Left renal cortex interstitium (tissue), 4 donors: Measurements from ENCODE around the gene RADIL. TPM values are rescaled to one million over a fixed set of nuclear protein-coding genes. Genes with fewer than 3 reads are reported as not detected.

ENCODE experiments used
- DNase-seq, 4 donors: peaks; one replicate each; pipeline ENCODE4 v3.0.0-alpha.2; 2013; ENCODE audit warnings: low read depth in 4 of 4, low spot score in 2 of 4, missing footprints in 1 of 4
- polyA plus RNA-seq, 4 donors: library from polyadenylated mRNA; unstranded; fragments of 120-200 nt; gene quantifications; one replicate each; pipeline ENCODE4 v1.2.1, GENCODE V29; 2013; ENCODE audit not compliant: insufficient read length in 4 of 4

RADIL gene
- polyA plus RNA-seq, 4 donors, result 1.5 to 2.9 (median 1.9) TPM

DNA sequence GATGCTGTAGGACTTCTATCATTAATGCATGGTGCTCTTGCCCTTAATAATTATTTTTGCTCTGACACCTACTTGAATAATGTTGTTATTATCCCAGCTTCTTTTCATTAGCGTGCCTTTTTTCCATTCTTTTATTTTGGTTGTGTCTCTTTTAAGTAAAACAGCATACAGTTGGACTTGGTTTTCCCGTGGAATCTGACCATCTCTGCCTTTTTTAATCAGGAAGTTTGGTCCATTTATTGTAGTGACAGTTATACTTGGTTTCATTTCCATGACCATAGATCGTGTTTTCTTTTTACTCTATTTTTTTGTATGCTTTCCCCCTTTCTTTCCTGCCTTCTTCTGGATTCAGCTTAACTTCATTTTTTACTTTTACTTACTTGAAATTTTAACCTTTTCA lies 26.3 kb downstream of the RADIL start:
- no peak for DNase-seq

DNA sequence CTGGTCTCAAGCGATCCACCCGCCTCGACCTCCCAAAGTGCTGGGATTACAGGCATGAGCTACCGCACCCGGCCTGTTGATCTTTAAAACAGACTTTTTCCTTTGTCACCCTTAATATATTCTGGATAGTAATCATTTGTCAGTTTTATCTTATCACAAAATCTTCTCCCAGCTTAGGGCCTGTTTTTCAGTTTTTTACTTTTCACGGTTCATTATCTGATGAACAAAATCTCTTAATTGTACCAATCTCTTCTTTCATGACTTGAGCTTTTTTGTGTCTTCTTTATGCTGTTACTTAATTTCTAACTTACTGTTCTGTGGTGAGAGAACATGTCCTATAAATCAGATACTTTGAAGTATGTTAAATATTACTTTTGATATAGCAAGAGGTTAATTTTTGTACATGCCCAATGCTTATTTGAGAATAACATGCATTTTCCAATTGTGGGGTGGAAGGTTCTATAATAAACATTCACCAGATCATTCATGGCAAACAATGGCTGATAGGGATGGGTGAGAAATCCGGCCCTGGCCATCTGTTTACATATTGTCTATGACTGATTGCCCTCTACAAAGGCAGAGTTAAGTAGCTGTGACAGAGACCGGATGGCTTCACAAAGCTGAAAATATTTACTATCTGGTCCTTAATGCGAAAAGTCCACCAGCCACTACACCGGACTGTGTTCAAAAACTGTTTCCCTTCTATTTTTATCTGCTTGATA lies 27.0 kb downstream of the RADIL start:
- DNase-seq, result no peak

DNA sequence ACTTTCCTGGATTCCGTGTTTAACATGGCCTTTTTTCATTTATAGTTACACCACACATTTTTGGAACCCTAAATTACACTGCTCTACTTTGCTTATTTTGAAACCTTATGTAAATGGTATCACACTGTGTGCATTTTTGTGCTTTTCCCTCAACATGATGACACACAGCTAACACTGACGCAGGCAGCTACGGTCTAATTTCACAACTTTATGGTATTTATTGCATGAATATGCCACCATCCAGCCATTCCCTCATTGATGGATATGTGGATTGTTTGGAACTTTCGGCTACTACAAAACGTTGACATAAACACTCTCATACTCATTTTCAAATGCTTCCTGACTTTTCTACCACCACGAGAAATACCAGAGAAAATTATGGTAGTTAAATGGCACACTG lies 28.6 kb downstream of the RADIL start:
- DNase-seq, result no peak

DNA sequence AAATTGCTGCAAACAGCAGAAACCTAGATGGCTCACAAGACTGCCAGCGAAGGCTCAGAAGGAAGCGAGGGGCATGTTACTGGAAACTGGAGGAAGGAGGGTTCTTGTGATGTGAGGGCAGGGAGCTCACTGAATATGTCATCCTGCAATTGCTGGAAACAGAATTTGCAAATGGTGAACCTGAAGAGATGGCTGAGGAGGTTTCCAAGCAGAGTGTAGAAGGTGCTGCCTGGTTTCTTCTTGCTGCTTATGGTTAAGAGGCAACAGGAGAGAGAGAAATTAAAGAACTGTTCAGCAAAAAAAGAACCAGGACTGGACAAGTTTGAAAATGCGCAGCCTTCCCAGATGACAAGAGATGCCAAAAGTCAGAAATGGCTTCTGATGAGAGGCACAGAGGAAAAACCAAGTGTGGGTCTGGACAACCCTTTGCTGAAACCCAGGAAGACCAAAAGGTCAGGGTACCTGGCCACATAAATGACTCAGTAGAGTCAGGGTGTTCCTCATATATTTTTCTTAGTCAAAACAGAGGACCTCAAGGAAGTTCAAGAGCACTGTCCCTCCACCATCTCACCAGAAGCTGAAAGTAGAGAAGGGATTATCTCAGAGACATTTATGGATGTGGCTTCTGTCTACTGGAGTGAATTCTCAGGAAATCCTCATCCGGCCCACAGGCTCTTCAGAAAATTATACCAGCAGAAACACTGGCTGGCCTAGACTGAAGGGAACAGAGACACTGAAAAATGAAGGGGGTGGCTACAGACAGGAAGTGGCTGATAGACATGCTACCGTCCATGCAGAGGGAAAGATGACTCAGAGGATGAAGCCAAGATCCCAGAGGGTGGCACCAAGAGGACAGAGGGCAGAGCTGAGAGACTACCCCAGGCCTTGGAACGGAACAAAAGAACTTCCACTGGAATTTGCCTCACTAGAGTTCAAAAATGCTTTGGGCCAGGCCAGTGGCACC lies 31.8 kb downstream of the RADIL start:
- no peak for DNase-seq

DNA sequence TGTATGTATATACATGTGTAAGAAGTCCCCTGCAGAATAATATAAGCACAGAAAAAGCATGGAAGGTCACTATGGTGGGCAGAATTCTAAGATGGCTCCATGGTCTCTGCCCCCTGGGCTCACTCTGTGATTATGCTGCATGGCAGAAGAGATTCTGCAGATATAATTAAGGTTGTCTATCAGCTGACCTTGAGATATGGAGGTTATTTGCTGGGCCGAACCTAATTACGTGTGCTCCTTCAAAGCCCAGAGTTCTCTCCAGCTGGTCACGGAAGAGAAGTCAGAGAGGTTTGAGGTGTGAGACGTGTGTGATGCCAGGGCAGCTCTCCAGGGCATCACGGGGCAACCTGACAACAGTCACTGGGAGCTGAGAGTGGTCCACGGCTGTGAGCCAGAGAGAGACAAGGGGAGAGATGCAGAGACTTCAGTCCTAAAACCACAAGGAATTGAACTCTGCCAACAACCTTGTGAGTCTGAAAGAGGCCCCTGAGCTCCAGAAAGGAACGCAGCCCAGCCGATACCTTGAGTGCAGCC lies 33.2 kb downstream of the RADIL start:
- DNase-seq, result no peak

DNA sequence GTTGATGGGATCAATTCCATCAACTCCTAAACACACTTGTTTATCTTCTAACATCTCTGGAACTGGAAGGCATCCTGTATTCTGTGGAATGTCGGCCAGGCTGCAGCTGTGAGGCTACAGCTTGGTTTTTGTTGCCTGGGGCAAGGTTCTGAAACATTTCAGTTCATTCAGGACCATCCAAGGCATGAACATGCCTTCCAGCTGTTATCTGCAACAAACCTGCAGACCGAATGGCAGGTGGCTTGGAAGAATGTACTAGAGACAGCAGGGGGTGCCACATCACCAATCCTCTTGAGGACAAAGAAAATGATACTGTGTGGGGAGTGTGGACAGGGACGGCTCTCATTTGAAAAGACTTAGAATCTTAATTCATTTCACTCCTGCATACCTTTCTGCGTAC lies 34.1 kb downstream of the RADIL start:
- no peak for DNase-seq

DNA sequence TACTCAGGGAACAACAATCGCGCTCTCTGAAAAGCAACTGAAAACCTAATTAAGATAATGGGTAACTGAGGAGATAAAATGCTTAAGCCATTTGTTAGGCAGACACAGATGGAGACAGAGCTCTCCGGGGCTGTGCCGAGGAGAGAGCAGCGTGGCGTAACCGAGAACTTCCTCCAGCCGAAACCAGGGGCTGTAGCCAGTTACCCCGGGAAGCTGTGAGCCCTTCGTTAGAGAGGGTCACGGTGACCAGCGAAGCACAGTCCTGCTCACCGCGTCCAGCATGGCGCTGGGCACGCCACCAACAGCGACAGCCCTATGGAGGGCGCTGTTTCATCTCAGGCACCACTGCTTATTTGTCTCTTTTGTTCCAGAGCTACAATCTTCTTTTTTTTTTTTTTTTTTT lies 37.8 kb downstream of the RADIL start:
- DNase-seq, result no peak

DNA sequence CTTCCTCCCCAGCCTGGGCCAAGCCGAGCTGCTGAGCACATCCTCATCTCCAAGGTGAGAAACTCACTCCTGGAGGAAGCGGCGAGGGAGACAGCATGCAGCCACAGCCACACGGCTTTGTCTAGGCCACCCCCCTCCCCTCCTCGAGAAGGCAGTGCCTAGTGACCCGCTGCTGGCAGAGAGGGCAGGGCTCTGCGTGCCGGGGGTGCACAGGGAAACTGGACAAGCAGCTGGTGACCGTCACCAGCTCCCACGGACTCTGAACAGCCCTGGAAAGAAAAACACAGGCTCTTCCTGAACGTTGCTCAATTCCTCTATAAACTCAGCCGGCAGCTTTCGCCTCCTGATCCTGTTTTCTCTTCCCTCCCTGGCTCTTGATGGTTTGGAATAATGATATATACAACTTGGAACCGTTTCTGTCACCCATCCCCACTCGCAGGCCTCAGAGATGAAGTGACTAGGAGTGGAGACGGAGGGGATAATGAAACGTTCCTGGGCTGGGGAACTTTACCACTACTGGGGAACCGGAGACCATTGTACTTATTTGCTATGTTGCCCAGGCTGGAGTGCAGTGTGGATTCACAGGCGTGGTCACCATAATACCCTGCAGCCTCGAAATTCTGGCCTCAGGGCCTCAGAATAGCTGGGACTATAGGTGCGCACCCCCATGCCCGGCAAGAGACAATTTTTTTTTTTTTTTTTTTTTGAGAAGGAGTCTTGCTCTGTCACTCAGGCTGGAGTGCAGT lies 41.0 kb downstream of the RADIL start:
- DNase-seq, result peak in 2 of 4 donors; percentile 63 to 70

DNA sequence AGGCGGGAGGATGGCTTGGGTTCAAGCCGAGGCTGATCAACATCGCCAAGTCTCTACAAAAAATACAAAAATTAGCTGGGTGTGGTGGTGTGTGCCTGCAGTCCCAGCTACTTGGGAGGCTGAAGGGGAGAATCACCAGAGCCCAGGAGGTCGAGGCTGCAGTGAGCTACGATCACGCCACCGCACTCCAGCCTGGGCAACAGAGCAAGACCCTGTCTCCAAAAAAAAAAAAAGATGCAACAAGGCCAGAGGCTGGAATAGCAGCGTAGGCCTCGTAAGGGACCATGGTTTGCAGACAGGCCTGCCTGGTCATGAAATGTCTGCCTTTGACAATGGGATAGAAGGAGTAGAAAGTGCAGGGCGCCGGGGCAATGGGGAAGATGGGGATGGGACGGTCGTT lies 41.7 kb downstream of the RADIL start:
- DNase-seq, result no peak

DNA sequence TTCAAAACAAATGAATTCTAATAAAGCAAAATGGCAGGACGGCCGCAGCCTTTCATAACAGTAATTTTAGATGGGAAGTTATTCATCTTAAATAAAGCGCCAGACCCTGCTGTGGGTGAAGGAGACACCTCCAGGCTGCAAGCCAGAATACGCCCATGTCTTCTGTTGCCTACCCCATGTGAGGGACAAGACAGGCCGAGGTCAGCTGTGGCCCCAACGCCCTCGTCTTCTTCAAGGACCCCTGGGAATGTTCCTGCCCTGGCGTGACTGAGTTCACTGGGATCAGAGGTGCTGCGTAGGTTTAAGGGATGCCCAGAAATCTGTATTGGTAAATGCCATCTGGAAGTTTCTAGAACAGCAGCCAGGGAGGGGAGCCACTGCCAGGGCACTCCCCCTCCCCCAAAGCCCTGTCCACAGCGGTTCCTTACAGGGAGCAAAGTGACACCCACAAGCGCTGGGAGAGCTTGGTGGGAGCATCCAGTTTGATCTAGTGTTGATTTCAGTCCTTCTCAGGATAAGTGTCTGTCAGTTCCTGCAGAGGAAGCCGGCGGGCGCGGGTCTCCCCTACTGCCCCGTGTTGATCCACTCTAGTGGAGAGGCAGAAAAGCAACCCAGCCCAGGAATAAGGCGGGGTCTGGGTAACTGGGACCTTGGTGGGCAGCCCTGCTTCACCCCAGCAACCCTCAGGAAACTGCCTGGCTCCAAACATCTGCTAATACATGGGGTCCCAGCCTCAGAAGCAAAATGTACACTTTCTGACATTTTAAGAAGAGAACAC lies 42.3 kb downstream of the RADIL start:
- no peak for DNase-seq

DNA sequence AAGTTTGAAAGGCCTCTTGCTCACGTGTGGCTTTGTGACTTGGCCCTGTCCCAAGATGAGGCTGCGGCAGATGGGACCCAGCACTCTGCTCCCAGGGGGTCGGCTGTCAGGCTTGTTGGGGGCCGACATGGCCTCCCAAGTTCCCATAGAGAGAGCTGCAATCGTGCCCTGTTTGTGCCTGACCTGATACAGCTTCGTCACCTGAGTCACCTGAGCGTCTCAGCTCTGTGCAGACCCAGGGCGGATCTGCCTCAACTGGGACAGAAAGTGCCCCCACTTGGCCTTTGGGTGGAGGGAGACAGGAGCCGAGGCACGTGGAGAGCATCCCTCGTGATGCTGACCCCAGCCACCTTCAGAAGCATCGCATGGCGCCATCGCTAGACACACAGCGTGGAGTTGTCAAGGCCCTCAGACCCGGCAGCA lies 43.4 kb downstream of the RADIL start:
- no peak for DNase-seq

DNA sequence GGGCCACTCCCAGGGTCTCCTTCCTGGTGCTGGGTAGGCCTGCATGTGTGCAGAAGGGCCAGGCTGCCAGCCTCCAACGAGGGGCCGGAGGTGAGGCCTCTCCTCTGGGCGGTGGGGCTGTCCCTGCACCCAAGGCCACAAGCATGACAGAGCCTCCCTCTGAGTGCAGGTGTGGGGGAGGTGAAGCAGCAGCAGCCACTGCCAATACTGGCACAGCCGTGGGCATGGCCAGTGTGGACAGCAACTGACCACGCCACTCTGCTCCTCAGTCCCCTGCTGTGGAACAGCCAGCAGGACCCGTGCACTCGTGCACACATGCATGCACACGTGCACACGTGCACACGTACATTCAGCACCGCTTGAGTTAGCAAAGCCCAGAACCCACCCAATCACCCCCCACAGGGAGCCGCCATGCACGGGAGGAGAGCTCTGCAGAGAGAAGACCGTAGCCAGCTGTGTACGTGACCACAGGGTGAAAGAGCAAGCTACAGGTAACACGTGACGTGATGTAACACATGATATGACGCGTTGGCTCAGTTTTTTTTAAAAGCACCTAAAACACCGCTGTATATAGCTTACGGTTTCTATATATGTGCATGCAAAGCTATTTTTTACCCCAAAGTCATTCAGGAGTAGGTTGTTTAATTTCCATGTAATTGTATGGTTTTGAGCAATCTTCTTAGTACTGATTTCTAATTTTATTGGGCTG lies 44.7 kb downstream of the RADIL start:
- no peak for DNase-seq

DNA sequence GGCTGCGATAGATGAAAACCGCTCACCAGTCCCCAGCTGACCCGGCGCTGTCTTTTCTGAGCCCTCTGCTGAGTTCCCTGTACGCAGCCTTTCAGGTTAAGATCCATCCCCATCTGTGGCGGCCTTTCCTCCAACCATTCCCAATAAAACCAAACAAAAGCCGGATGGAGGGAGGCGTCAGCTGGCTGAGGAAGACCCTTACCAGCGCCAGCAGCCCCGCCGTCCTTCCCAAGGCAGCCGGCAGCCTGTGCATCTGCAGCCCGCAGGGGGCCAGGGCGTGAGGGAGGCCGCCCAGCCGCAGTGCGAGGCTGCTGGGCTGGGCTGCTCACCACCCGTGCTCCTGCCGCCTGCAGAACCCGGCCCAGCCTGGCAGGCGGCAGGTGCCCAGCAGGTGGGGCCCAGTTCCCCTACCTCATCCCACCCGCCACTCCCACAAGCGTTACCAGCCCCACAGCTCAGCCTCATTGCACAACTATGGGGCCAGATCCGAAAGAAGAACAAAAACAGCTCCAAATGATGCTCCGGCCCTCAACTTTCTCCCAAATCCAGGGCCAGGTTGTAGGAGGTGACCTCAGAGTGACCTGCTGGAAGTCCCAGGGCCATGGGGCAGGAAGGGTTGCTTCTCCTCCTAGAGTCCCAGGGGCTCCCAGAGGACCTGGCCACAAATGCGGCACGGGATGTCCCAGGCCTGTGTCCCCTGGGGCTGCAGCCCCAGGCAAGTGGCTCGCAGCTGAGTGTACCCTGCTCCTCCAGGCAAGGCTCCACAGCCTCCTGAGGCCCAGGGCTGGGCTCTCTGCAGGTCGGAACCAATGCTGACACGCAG lies 45.5 kb downstream of the RADIL start:
- DNase-seq, result no peak

DNA sequence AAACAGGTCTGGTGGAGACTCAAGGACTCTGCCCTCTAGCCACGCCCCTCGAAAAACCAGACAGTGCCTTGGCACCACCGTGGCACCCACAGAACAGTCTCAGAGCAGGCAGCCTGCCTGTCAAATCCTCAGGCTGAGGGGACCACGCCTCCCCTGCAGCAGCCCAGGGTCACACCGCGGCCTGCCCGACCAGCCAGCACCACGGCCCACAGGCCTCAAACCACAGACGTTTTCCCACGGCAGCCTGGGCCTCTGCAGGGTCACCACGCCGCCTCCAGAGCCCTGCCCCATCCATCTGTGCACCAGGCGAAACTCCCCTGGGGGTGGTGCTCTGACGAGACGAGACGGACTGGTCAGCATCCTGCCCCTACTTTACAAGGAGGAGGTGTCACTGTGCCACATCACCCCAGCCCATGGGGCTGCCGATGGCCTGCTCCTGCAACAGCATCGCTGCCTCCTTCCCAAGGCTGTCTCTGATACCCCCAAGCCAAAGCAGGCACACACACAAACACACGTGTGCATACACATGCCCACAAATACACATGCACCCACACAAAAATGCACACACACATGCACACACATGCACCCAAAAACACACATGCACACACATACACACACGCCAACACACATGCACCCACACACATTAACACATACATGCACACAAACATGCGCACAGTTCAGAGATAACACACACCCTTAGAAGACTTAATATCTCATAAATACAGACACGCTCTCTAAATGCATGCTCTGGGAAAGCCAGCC lies 46.3 kb downstream of the RADIL start:
- no peak for DNase-seq

DNA sequence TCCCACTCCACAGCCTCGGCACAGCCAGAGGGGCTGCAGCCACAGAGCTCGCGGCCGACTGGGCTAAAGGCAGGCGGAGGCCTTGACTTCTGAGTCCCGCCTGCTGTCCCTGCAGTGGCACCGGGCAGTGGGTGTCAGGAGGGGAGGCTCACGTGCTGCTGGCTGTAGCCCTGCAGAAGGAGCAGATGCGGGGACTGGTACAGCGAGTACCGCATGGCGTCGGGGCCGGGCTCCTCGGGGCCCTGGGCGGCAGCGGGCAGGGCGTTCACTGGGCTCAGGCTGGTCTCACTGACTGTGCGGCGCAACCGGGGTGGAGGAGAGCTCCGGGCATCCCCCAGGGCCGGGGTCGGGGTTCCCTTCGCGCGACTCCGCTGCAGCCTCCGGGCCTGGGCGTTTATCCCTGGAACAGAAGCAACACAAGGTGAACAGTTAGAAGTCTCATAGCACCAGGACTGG lies 47.3 kb downstream of the RADIL start:
- DNase-seq, result no peak

DNA sequence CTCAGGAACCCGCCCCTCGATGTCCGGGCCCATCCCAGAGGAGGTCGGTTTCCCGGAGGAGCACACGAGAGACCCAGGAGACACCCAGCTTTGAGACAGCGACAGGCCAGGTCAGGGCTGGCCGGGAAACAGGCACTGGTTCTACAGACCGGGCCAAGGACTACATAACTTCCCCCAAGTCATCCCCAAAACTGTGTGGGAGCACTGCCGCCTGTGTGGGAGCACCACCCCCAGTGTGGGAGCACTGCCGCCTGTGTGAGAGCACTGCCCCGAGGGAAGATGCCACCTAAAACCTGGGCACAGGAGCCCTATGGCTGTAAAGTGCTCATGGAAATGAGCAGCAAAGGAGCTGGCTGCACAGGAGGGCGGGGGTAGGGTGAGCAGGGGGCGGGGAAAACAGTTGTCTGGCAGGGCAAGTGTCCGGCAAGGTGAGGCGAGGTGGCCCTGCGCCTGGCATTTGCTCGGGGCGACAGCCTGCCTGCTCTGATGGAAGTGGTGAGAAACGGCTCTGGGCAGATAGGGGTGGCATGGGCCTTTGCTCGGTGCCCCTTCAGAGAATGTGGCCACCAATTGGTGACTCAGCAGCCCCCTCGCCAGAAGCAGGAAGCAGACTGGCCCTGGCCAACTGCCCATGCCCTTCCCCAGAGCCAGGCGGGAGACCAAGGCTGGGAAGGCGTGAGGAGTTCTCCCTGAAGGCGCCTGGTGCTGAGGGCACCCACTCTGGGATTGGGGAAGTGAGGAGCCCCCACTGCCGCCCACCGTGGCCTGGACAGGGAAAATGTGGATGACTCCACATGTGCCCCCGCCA lies 47.9 kb downstream of the RADIL start:
- DNase-seq, result no peak
